G401 (cell line): ENCODE results near the gene GARIN5A. TPM values are rescaled to one million over a fixed set of nuclear protein-coding genes. Genes with fewer than 3 reads are reported as not detected.

Experiments used
- DNase-seq: peaks from one replicate; pipeline ENCODE4 v3.0.0-alpha.2; 2015; ENCODE audit warnings: low spot score
- in situ Hi-C: cut with HindIII; loops from 2 replicates; pipeline ENCODE4 v1.10.0; 2016; ENCODE audit warnings: low sequenced_read_pairs, mixed read lengths
- total RNA-seq: library from RNA; depleted of rRNA; stranded (reverse); fragments of >200 nt; shearing (Covaris generic); gene quantifications from 2 replicates; pipeline ENCODE4 v1.2.3, GENCODE V29; 2014

Gene GARIN5A
- total RNA-seq, 1 experiment from 2014 or later, result 0.10 TPM

DNA sequence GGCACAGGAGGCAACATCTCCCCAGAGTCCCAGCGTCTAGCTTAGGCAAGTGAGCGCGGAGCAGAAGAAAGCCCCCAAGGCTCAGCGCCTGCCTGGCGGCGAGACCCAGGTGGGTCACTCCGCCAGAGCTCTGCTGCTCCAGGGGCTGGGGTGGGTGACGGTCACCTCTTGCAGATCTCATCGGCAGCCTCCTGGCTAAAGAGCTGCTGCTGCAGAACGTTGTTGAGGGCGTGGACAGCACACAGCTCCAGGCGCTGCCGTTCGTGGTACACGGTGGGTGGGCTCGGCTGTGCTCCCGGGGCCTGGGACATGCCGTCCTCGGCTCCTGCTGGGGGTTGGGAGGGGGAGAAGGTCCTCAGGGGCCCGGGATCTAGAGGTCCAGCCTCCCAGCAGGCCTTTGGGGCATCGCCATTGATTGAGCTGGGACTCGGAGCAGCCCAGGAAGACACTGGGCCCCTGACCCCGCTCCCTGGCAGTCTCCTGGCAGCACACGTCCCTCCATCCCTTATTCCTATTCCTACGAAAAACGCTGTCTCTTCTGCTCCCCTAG, 33.5 kb upstream of the GARIN5A start:
- in situ Hi-C loops, result no loop called here
- no peak for DNase-seq

DNA sequence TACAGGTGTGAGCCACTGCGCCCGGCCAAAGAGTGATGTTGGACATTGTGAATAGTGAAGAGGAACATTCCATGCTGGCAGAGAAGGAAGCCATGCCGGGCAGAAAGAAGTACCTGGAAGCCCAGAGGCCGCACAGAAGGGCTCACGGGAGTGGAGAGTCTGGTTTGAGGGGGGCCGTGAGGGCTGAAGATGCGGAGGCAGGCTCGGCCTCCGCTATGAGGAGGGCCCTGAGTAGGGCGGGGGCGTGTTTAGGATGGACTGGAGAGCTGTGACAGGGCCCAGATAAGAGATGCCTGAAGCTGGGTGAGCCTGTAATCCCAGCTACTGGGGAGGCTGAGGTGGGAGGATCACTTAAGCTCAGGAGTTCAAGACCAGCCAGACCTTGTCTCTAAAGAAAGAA, 32.7 kb upstream of the GARIN5A start:
- DNase-seq, result no peak
- in situ Hi-C loops, result no loop called here

DNA sequence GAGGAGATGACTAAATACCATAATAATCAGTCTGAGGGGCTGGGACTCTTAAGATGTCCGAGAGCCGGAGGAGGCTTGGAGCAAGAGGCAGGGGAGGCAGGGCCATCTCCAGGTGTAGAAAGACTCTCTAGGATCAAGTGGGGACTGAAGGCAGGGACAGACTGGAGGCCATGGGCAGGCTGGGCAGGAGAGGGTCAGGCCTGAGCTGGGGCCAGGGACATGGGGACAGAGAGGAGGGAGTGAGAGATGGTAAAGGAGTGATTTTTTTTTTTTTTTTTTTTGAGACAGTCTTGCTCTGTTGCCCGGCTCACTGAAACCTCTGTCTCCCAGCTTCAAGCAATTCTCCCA, 32.2 kb upstream of the GARIN5A start:
- DNase-seq, result no peak

DNA sequence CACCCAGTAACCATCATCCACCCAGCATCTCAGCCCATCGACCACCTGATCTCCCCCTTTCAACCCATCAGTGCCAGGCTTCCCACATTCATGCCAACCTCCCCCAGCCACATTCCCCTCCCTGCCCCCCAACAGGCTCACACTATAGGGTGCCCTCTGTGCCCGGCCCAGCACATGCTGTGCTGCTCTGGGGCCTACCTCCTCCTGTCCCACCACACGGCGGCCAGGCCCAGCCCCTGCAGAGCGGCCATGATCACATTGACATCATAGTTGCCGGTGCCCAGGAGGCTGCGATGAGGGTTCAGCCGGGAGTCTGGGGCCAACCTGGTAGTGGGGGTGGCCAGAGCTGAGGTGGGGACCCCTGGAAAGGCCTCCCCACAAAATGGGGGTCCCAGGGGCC, 30.7 kb upstream of the GARIN5A start:
- DNase-seq, result no peak
- in situ Hi-C loops, result no loop called here

More for the DNA sequence above, 32.2 kb upstream of the GARIN5A start:
- in situ Hi-C loops, result no loop called here

DNA sequence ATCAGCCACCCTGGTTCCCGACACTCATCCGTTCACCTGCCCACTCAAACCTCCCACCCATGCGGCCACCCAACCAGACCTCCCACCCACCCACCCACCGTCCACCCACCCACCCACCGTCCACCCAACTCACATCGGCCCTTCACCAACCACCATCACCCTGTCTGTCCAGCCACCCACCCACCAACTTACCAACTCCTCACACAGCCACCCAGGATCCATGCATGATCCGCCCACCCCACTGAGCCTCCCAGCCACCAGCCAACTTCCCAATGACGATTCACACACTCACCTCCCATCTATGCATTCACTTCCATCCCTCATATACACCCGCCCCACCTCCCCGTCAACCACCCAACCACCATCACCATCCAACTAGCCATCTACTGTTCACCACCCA, 30.1 kb upstream of the GARIN5A start:
- in situ Hi-C loops, result no loop called here

DNA sequence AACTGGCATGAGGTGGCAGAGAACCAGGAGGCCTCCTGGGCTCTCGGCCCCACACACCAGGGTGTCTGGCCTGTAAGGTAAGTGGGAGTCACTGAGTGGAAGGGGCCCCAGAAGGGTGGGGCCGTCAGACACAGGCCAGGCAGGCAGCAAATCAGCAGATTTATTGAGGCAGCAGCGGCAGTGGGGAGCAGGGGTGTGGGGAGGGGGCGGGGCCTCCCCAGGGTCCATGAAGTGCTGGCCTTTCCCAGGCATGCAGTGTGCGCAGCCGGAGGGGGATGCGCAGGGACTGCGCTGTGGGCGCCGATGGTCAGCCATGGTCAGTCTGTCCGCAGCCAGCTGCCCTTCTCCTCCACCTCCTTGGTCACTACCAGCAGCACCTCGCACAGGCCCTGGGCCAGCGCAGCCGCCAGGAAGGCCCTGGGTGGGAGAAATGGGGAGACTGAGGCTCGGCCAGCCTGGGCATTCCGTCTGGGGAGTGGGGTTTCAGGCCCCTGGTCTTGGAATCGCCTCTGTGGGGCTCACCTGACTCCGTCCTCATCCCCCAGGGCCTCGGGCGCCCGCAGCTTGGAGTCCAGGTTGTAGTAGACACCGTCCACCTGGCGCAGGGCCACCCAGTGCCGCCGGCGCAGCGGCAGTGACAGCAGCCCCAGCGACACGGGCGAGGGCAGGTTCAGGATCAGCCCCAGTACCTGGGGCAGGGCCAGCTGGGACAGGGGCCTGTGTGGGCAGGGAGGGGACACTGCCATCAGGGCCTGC, 29.4 kb upstream of the GARIN5A start:
- in situ Hi-C loops, result no loop called here
- no peak for DNase-seq

More for the DNA sequence above, 30.1 kb upstream of the GARIN5A start:
- DNase-seq, result no peak

DNA sequence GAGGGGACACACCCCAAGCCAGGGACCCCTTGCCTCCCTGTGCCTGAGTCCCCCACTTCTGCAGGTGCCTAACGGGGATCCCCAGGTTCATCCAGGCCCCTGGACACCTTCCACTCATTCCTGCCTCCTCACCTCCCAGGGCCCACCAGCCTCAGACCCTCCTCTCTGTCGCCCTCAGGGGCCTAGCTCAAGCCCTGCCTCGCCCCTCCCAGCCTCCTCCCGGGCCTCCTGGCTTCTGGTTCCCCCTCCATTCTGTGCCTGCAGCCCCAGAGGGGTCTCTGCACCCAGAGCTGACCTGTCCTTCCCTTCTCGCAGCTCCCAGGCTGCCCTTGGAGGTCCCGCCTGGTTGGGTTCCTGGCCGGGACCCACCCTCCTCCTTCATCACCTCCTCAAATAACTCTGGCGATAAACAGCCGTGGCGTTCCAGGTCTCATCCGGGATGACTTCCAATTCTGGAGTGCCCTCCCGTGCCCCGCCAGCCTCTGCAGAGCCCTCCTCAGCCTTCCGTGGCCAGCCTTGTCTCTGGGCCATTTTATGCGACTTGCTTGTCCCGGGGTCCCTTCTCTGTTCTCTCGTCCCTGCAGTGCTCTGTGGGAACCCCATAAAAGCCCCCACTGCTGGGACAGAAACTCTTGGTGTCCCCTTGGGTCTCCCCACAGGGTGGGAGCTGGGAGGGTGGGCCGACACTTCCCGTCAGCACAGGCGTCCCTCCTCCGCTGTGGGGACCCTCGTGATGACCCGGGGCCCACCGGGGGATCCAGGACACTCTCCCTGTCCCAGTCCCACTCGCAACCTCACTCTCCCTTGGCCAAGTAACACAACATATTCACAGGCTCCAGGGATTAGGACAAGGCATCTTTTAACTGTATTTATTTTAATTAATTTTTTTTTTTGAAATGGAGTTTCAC, 25.2 kb upstream of the GARIN5A start:
- in situ Hi-C loops, result no loop called here
- DNase-seq, result no peak

DNA sequence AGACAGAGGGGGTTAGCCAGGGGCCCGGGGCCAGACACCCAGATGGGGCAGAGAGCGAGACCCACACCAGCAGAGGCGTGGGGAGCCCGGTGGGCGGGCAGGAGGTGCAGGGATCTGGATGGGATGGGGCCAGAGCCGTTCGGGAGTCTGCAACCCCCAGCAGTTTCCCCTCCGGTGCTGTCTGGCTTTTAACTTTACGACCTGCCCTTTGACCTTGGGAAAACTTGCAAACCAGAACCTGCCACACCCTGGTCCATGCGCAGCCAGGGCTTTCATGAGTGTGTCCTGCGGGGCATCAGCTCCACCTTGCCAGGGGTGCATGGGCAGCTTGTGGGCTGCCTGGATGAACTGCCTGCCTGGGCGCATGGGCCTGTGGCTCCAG, 24.5 kb upstream of the GARIN5A start:
- in situ Hi-C loops, result no loop called here
- DNase-seq, result no peak

DNA sequence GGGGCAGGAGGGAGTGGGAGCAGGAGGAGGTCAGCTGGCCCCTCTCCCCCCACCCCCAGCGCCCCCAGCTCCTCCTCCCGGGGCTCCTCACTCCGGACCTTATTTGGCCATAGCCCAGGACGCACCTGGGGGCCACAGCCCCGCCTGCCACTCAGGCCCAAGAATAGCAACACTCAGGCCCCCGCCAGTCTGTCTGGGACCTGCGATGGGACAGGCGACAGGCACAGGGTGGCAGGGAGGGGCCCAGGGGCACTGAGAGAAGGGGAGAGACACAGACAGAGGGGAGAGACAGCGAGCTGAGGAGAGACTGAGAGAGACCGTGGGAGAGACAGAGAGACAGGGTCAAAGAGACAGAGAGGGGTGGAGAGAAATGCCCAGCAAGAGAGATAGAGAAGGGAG, 24.1 kb upstream of the GARIN5A start:
- no peak for DNase-seq
- in situ Hi-C loops, result no loop called here

DNA sequence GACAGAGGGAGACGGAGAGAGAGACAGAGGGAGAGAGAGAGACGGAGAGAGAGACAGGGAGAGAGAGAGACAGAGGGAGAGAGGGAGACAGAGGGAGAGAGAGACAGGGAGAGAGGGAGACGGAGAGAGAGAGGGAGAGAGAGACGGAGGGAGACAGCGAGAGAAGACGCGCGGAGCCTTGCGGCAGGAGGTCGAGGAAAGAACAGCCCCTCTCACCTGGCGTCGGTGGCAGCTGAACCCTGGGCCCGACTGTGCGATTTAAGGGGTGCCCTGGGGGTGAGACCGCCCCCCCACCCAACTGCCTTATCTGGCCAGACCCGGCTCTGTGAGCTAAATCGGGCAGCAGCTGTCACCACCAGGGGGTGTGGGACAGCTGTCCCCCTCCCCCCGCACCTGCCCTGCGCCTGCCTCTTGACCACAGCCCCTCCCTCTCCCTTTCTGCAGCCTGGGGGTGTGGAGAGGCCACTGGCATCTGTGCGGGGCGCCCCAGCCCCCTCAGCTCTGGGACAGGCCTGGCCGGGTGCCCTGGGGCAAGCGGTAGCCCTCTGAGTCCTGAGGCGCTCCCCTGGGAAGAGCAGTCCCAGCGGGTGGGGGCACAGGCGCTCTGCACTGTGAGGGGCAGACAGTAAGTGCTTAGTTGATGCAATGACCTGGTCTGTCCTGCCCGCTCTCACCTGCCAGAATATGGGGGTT, 23.6 kb upstream of the GARIN5A start:
- no peak for DNase-seq
- in situ Hi-C loops, result no loop called here

DNA sequence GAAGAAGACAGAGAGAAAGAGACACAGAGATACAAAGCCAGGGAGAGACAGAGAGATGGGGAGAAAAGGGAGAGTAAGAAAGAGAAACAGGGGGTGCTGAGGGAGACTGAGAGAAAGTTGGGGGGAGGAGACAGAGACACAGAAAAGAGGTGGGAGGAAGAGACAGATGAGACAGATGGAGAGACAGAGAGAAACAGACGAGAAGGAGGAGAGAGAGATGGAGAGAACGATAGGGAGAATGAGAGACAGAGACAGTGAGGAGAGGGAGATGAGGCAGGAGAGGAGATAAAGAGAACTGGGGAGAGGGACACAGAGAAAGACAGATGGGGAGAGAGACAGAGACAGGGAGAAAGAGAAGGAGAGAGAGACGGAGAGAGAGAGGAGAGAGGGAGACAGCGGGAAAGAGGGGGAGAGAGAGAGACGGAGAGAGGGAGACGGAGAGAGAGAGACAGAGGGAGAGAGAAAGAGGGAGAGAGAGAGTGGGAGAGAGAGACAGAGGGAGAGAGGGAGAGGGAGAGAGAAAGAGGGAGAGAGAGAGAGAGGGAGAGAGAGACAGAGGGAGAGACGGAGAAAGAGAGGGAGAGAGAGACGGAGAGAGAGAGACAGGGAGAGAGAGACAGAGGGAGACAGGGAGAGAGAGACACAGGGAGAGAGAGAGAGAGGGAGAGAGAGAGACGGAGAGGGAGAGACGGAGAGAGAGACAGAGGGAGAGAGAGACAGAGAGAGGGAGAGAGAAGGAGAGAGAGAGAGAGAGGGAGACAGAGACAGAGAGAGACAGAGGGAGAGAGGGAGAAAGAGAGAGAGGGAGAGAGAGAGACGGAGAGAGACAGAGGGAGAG, 21.8 kb upstream of the GARIN5A start:
- in situ Hi-C loops, result no loop called here

DNA sequence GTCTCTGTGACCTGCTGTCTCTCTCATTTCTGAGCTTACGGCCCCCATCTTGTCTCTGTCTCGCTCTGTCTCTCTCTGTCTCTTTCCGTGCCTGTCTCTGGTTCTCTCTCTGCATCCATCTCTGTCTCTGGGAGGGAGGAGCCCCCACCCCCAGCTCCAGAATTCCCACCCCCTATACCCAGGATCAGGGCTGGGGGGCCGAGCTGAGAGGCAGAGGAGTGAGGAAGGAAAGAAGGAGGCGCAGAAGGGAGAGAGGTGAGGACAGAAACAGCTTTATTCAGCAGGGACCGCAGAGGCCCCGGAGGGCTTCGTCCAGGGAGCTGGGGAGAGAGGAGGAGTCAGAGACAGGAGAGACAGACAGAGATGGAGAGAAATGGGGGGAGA, 20.4 kb upstream of the GARIN5A start:
- DNase-seq, result no peak
- in situ Hi-C loops, result no loop called here

More for the DNA sequence above, 21.8 kb upstream of the GARIN5A start:
- no peak for DNase-seq

DNA sequence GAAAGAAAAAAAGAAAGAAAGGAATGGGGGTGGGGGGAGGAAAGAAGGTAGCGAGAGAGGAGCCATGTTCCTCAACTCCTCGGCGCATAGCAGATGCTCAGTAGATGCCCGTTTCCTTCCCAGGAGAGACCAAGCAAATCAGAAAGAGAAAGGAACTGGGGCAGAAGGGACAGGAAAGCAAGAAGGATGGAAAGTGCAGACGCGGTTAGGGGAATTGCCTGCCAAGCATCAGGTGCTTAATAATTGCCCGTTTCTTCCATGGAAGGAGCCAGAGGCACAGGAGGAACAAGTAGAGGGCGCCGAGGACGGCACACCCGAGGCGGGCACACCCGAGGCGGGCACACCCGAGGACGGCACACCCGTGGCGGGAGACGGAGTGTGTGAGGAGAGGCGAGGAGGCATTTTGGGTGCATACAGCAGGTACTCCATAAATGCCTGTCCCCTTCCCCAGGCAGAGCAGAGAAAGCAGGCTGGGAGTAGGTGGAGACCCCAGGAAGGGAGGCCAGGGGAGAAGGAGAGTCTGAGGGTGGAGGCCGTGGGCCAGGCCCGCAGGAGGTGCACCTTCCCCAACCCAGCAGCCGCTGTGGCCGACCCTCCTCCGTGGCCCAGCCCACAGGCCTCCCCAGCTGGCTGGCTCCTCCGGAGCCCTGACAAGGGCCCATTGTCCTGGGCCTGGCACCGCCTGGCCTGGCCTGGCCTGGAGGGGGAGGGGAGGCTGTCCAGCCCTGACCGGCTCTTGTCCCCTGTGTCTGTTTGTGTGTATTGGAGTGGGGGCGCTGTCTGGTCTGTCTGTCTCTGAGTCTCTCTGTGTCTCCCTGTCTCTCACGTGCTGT, 19.8 kb upstream of the GARIN5A start:
- in situ Hi-C loops, result no loop called here
- DNase-seq, result peak; percentile 34

DNA sequence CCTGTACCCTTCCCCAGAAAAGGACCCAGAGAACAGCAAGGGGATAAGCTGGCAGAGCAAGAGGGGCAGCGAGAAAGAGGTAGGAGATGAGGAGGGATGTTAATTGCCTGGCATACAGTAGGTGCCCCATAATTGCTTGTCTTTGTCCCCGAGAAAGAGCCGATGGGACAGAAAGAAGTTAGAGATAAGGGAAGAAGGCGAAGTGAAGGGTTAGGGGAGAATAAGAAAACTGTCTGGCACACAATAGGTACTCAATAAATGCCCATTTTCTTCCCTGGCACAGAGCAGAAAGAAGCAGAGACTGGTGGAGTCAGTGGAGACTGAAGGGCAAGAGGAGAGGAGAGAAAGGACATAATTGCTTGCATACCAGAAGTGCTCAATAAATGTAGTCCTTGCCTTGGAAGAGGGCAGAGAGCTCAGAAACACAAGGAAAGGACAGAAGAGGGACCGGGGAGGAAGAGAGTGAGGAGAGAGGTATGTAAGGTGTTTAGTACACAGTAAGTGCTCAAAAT, 18.4 kb upstream of the GARIN5A start:
- in situ Hi-C loops, result no loop called here
- DNase-seq, result no peak

DNA sequence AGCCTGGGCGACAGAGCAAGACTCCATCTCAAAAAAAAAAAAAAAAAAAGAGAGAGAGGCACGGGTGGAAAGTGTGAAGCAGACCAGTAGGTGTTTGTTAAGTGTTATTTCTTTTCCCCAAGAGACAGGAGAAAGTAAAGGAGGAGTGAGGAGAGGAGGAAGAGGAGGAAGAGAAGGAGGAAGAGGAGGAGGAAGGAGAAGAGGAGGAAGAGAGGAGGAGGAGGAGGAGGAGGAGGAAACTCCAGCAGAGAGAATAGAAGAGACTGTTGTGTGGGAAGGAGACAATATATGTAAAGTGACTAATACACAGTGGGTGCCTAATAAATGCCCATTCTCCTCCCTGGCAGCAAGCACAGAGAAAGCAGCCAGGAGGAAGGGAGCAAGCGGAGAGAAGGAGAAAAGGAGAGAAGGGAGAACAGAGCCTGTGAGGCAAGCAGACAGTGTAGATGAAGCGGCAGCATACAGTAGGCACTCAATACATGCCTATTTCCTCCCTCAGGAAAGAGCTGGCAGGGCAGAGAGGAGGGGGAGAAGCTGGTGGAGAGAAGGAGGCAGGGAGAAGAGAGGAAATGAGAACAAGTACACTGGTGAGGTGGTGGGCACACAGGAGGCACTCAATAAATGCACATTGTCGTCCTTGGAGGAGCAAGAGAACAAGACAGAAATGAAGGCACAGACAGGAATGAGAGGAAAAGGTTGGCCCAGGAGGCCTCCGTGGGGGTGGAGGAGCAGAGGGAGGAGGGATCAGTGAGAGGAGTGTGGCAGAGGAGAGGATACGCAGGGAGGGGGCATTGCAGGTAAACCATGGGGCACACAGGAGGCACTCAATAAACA, 17.8 kb upstream of the GARIN5A start:
- no peak for DNase-seq
- in situ Hi-C loops, result no loop called here

DNA sequence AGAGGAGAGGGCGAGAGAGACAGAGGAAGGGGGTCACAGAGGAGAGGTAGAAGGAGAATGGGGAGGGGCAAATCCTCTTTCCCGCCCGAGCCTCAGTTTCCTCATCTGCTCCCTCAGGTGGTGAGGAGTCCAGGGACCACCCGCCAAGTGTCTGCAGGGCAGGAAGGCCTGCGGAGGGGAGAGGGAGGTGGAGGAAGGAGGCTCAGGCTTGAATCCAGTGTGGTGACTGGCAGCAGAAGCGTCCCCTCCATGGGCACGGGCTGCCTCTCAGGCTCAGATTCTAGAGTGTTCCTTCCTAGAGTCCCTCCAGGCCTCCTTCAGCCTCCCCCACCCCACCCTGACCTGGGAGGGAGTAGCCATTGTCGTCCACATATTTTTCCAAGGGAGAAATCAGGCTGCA, 16.5 kb upstream of the GARIN5A start:
- no peak for DNase-seq
- in situ Hi-C loops, result no loop called here
